HepG2 (cell line): ENCODE results near the gene SLC50A1. TPM values are rescaled to one million over a fixed set of nuclear protein-coding genes. Genes with fewer than 3 reads are reported as not detected.

ENCODE experiments used
- ATAC-seq: fragments of 200-7000 bp; cut with Tn5 transposase; 3 replicates; pipeline ENCODE4 v1.9.1; 2020; ENCODE audit warnings: mild to moderate bottlenecking, moderate library complexity
- BruUV-seq: library from RNA; stranded (reverse); fragments of 400-500 nt; replicated peaks from 2 replicates; lab custom pipeline; 2021; lab: Mats Ljungman, UMichigan
- CTCF ChIA-PET: fragments of 300-600 bp; formaldehyde crosslinking; extraction: SDS; loops from one replicate; lab custom pipeline; 2021; ENCODE audit warnings: low total read pairs, inconsistent platforms, low intra/inter-chr PET ratio; lab: Yijun Ruan, JAX
- POLR2A ChIA-PET: fragments of 350-600 bp; sonication (Branson Sonifier 250); formaldehyde crosslinking; loops from one replicate; lab custom pipeline; 2020; ENCODE audit warnings: antibody characterized with exemption, inconsistent platforms; lab: Yijun Ruan, JAX
- DNase-seq: peaks from one replicate; pipeline ENCODE4 v3.0.0-alpha.2; 2015; ENCODE audit warnings: low spot score
- FAIRE-seq: peaks from 3 replicates; lab custom pipeline; 2011; peaks lifted over from hg19 to GRCh38; lab: Jason Lieb, UNC
- H2AFZ ChIP-seq: one replicate; pipeline ENCODE4 v1.6.1; 2011; ENCODE audit warnings: low read length, inconsistent platforms
- H3K27ac ChIP-seq: fragments of 300-600 bp; 3 replicates; pipeline ENCODE4 v1.8.0; 2011; ENCODE audit warnings: mixed run types, mild to moderate bottlenecking, mixed read lengths, low read length, inconsistent platforms; ENCODE audit not compliant: insufficient read depth; ENCODE audit errors: extremely low read length
- H3K27me3 ChIP-seq, 2 experiments: fragments of 200-600 bp in 1 of 2; 2 replicates in 1 of 2; 3 replicates in 1 of 2; pipeline versions ENCODE4 v1.6.0 to v1.8.0; 2011; ENCODE audit warnings: low read length in 2 of 2, mild to moderate bottlenecking in 2 of 2, moderate library complexity in 2 of 2, inconsistent platforms in 1 of 2; ENCODE audit not compliant: insufficient read depth in 2 of 2, control insufficient read depth in 1 of 2
- H3K36me3 ChIP-seq, 2 experiments: fragments of 200-600 bp in 1 of 2; replicated peaks in 1 of 2; 2 replicates in 1 of 2; 3 replicates in 1 of 2; pipeline versions ENCODE4 v1.5.1 to v1.8.0; 2011; ENCODE audit warnings: low read length in 2 of 2, inconsistent platforms in 1 of 2; ENCODE audit not compliant: insufficient read depth in 2 of 2, control insufficient read depth in 1 of 2
- H3K4me1 ChIP-seq: 2 replicates; pipeline ENCODE4 v1.5.1; 2012; ENCODE audit warnings: low read length, inconsistent platforms; ENCODE audit not compliant: insufficient read depth
- H3K4me2 ChIP-seq: 2 replicates; pipeline ENCODE4 v1.6.0; 2011; ENCODE audit warnings: low read depth, low read length, inconsistent platforms
- H3K4me3 ChIP-seq, 3 experiments: fragments of 200-600 bp in 1 of 3; sonication (generic), shearing (Covaris generic) in 1 of 3; replicated peaks in 1 of 3; 2 replicates each; pipeline ENCODE4 v1.5.1; 2011 to 2016; ENCODE audit warnings: low read length in 3 of 3, inconsistent platforms in 2 of 3, low read depth in 2 of 3, mild to moderate bottlenecking in 2 of 3, control low read depth in 1 of 3, mixed read lengths in 1 of 3; ENCODE audit not compliant: insufficient read depth in 1 of 3
- H3K79me2 ChIP-seq: one replicate; pipeline ENCODE4 v1.6.1; 2011; ENCODE audit warnings: low read length, inconsistent platforms; ENCODE audit not compliant: insufficient read depth
- H3K9ac ChIP-seq: 2 replicates; pipeline ENCODE4 v1.6.0; 2011; ENCODE audit warnings: mild to moderate bottlenecking, low read depth, low read length, inconsistent platforms; ENCODE audit not compliant: insufficient read depth
- H3K9me3 ChIP-seq: 2 replicates; pipeline ENCODE4 v1.5.1; 2012; ENCODE audit warnings: mild to moderate bottlenecking, low read length
- H4K20me1 ChIP-seq: 2 replicates; pipeline ENCODE4 v1.6.0; 2011; ENCODE audit warnings: inconsistent platforms, mild to moderate bottlenecking, low read length, moderate library complexity; ENCODE audit not compliant: insufficient read depth
- GABPA ChIP-seq, 2 experiments: IDR thresholded peaks; 2 replicates each; pipeline ENCODE4 v1.6.1; 2011 to 2016; ENCODE audit warnings: low read depth in 2 of 2, low read length in 1 of 2, missing biosample characterization in 1 of 2, missing genetic modification characterization in 1 of 2
- IRF2 ChIP-seq: IDR thresholded peaks from 2 replicates; pipeline ENCODE4 v1.6.1; 2018; ENCODE audit warnings: missing genetic modification reagents, missing compliant biosample characterization
- STAG1 ChIP-seq: sonication (generic); formaldehyde crosslinking; IDR thresholded peaks from 2 replicates; pipeline ENCODE4 v1.4.0; 2020; ENCODE audit warnings: missing genetic modification reagents
- ZNF296 ChIP-seq: sonication (generic); formaldehyde crosslinking; conservative IDR thresholded peaks from 2 replicates; pipeline ENCODE4 v1.5.0; 2020; ENCODE audit warnings: mild to moderate bottlenecking, missing genetic modification reagents
- WGBS: methylation state at CpG from one replicate; pipeline ENCODE4 v1.1.6; 2017; ENCODE audit warnings: low lambda C conversion rate; 5-methylcytosine and 5-hydroxymethylcytosine counted together
- in situ Hi-C: cut with HindIII; loops from 2 replicates; pipeline ENCODE4 v1.10.0; 2017; ENCODE audit warnings: low pct_unique_long_range_greater_than_20kb; ENCODE audit not compliant: extremely low pct_ligation_motif_present
- intact Hi-C: fragments of 100-400 bp; cut with micrococcal nuclease; formaldehyde crosslinking; loops from one replicate; pipeline ENCODE4 v1.10.0; 2022; ENCODE audit not compliant: unreplicated experiment
- polyA plus RNA-seq, 8 experiments: library from polyadenylated mRNA; depleted of rRNA in 3 of 8; stranded (reverse) in 7 of 8; unstranded in 1 of 8; fragments of >200 nt; fragmentation: Illumina TruSeq in 4 of 8; extraction: Trizol in 4 of 8; gene quantifications; 2 replicates each; pipeline versions ENCODE4 v1.2.1 to v1.2.3, GENCODE V29; 2011 to 2016; ENCODE audit warnings: low read depth in 4 of 8, missing spikeins in 1 of 8, mixed read lengths in 1 of 8; ENCODE audit not compliant: insufficient read depth in 1 of 8
- total RNA-seq, 5 experiments: library from RNA; depleted of rRNA; stranded (reverse); fragments of >200 nt; fragmentation: Illumina TruSeq; extraction: Trizol; gene quantifications; 2 replicates each; pipeline ENCODE4 v1.2.3, GENCODE V29; 2016; ENCODE audit warnings: low read depth in 1 of 5
- TF ChIP-seq, protein P1 (sequence below): sonication (generic); formaldehyde crosslinking; IDR thresholded peaks from 2 replicates; pipeline ENCODE4 v1.5.0; 2020; ENCODE audit warnings: mild to moderate bottlenecking, missing genetic modification reagents, moderate library complexity

SLC50A1 gene
- total and polyA plus RNA-seq, 2 of the 13 experiments (the other 11 are each of a cell fraction or from before 2014, with no cell fraction given), result 22.5 to 46.8 TPM

DNA sequence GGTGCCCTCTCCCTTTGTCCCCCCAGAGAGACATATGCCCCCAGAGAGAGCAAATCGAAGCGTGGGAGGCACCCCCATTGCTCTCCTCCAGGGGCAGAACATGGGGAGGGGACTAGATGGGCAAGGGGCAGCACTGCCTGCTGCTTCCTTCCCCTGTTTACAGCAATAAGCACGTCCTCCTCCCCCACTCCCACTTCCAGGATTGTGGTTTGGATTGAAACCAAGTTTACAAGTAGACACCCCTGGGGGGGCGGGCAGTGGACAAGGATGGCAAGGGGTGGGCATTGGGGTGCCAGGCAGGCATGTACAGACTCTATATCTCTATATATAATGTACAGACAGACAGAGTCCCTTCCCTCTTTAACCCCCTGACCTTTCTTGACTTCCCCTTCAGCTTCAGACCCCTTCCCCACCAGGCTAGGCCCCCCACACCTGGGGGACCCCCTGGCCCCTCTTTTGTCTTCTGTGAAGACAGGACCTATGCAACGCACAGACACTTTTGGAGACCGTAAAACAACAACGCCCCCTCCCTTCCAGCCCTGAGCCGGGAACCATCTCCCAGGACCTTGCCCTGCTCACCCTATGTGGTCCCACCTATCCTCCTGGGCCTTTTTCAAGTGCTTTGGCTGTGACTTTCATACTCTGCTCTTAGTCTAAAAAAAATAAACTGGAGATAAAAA, 48.7 kb upstream of the SLC50A1 start:
- 37% methylated on average over 8 of the region's 8 CpGs for WGBS
- CTCF ChIA-PET, result interaction anchor here (2.0 kb wide), 1 partner anchor 81 kb away, joined by 7 read pairs; no protein-coding TSS in a partner anchor

More for the DNA sequence above, 48.7 kb upstream of the SLC50A1 start:
- H3K9me3 ChIP-seq, result no peaks in the 10 kb centered on the region
- FAIRE-seq (no peak), DNase-seq (no peak), ATAC-seq (no peak)
- BruUV-seq, result no TSS peak
- TF ChIP-seq IRF2 (CRISPR knock-in tag) (no peak), ZNF296 (CRISPR knock-in tag) (no peak), GABPA (IDR thresholded peaks at IDR 0.05; ENCODE audit: low read depth, low read length) (no peak), GABPA (CRISPR knock-in tag; IDR thresholded peaks at IDR 0.05; ENCODE audit: low read depth) (no peak), STAG1 (CRISPR knock-in tag) (0 out of 2 replicates have a peak, but pooled peaks have one; percentile 9)
- TF ChIP-seq, protein P1, sequence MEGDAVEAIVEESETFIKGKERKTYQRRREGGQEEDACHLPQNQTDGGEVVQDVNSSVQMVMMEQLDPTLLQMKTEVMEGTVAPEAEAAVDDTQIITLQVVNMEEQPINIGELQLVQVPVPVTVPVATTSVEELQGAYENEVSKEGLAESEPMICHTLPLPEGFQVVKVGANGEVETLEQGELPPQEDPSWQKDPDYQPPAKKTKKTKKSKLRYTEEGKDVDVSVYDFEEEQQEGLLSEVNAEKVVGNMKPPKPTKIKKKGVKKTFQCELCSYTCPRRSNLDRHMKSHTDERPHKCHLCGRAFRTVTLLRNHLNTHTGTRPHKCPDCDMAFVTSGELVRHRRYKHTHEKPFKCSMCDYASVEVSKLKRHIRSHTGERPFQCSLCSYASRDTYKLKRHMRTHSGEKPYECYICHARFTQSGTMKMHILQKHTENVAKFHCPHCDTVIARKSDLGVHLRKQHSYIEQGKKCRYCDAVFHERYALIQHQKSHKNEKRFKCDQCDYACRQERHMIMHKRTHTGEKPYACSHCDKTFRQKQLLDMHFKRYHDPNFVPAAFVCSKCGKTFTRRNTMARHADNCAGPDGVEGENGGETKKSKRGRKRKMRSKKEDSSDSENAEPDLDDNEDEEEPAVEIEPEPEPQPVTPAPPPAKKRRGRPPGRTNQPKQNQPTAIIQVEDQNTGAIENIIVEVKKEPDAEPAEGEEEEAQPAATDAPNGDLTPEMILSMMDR, result peak; percentile 48
- no peaks in the 10 kb centered on the region for H4K20me1 ChIP-seq
- in situ Hi-C loops, result no loop called here
- peak overlapping the region in 1 of 3 experiments; percentile 89; a peak in 1 of 6 replicates for H3K4me3 ChIP-seq
- H3K4me1 ChIP-seq, result peaks cover 79% of the 10 kb centered on the region
- intact Hi-C loops, result loop anchor here (10.0 kb wide), 1 partner anchor 182 kb away; no protein-coding TSS in a partner anchor
- POLR2A ChIA-PET, result no interaction called here
- no peak overlapping the region for H3K9ac ChIP-seq
- H3K4me2 ChIP-seq, result peak overlapping the region; percentile 98; the same call in 1 of the 2 replicates
- H3K79me2 ChIP-seq, result no peaks in the 10 kb centered on the region
- peaks cover 12 to 23% of the 10 kb centered on the region in 2 experiments for H3K27me3 ChIP-seq
- no peaks in the 10 kb centered on the region for H3K36me3 ChIP-seq
- no peak overlapping the region for H3K27ac ChIP-seq
- H2AFZ ChIP-seq, result no peak overlapping the region
